HEK293 (cell line): ENCODE data around the gene NRN1L.

Experiments used
- AEBP2 ChIP-seq: fragments of 450-650 bp; formaldehyde crosslinking; IDR thresholded peaks from 2 replicates; pipeline ENCODE4 v1.5.1; 2016; ENCODE audit warnings: missing biosample characterization, missing genetic modification characterization, borderline replicate concordance
- BCL6B ChIP-seq: fragments of 450-650 bp; formaldehyde crosslinking; IDR thresholded peaks from 2 replicates; pipeline ENCODE4 v1.5.1; 2017; ENCODE audit warnings: missing biosample characterization, missing genetic modification characterization
- FEZF1 ChIP-seq: fragments of 450-650 bp; formaldehyde crosslinking; IDR thresholded peaks from 2 replicates; pipeline ENCODE4 v1.5.1; 2016; ENCODE audit warnings: missing biosample characterization, missing genetic modification characterization
- HOXC10 ChIP-seq: sonication (generic); formaldehyde crosslinking; IDR thresholded peaks from 2 replicates; pipeline ENCODE4 v1.8.1; 2023; ENCODE audit warnings: mild to moderate bottlenecking, missing genetic modification reagents
- PBX3 ChIP-seq: sonication (generic); formaldehyde crosslinking; IDR thresholded peaks from 2 replicates; pipeline ENCODE4 v1.8.1; 2022; ENCODE audit warnings: mild to moderate bottlenecking, moderate library complexity, missing genetic modification reagents
- PRDM6 ChIP-seq: fragments of 450-650 bp; formaldehyde crosslinking; IDR thresholded peaks from 2 replicates; pipeline ENCODE4 v1.5.1; 2017; ENCODE audit warnings: missing biosample characterization, missing genetic modification characterization
- SP2 ChIP-seq: fragments of 450-650 bp; formaldehyde crosslinking; IDR thresholded peaks from 2 replicates; pipeline ENCODE4 v1.5.1; 2016; ENCODE audit warnings: missing biosample characterization, missing genetic modification characterization
- ZBTB20 ChIP-seq: fragments of 450-650 bp; formaldehyde crosslinking; IDR thresholded peaks from 2 replicates; pipeline ENCODE4 v1.5.1; 2016; ENCODE audit warnings: missing biosample characterization, missing genetic modification characterization
- ZBTB21 ChIP-seq: fragments of 450-650 bp; formaldehyde crosslinking; IDR thresholded peaks from 2 replicates; pipeline ENCODE4 v1.5.1; 2017; ENCODE audit warnings: missing biosample characterization, missing genetic modification characterization
- ZBTB49 ChIP-seq: fragments of 450-650 bp; formaldehyde crosslinking; IDR thresholded peaks from 2 replicates; pipeline ENCODE4 v1.5.1; 2016; ENCODE audit warnings: missing biosample characterization, missing genetic modification characterization, low read depth
- ZFHX2 ChIP-seq: fragments of 450-650 bp; formaldehyde crosslinking; conservative IDR thresholded peaks from 2 replicates; pipeline ENCODE4 v1.5.1; 2016; ENCODE audit warnings: missing biosample characterization, missing genetic modification characterization
- ZFP37 ChIP-seq: fragments of 450-650 bp; formaldehyde crosslinking; IDR thresholded peaks from 2 replicates; pipeline ENCODE4 v1.5.1; 2016; ENCODE audit warnings: missing biosample characterization, missing genetic modification characterization
- ZNF155 ChIP-seq: fragments of 450-650 bp; formaldehyde crosslinking; IDR thresholded peaks from 2 replicates; pipeline ENCODE4 v1.5.1; 2016; ENCODE audit warnings: missing biosample characterization, missing genetic modification characterization
- ZNF169 ChIP-seq: fragments of 450-650 bp; formaldehyde crosslinking; IDR thresholded peaks from 2 replicates; pipeline ENCODE4 v1.5.1; 2016; ENCODE audit warnings: missing biosample characterization, missing genetic modification characterization
- ZNF221 ChIP-seq: fragments of 450-650 bp; formaldehyde crosslinking; IDR thresholded peaks from 2 replicates; pipeline ENCODE4 v1.5.1; 2017; ENCODE audit warnings: missing biosample characterization, missing genetic modification characterization, borderline replicate concordance
- ZNF239 ChIP-seq: fragments of 450-650 bp; formaldehyde crosslinking; IDR thresholded peaks from 2 replicates; pipeline ENCODE4 v1.5.1; 2016; ENCODE audit warnings: missing biosample characterization, missing genetic modification characterization
- ZNF335 ChIP-seq: fragments of 450-650 bp; formaldehyde crosslinking; conservative IDR thresholded peaks from 2 replicates; pipeline ENCODE4 v1.5.1; 2016; ENCODE audit warnings: missing biosample characterization, missing genetic modification characterization
- ZNF394 ChIP-seq: fragments of 450-650 bp; formaldehyde crosslinking; IDR thresholded peaks from 2 replicates; pipeline ENCODE4 v1.5.1; 2016; ENCODE audit warnings: missing biosample characterization, missing genetic modification characterization, mild to moderate bottlenecking, moderate library complexity, borderline replicate concordance
- ZNF433 ChIP-seq: fragments of 450-650 bp; formaldehyde crosslinking; IDR thresholded peaks from 2 replicates; pipeline ENCODE4 v1.5.1; 2016; ENCODE audit warnings: missing biosample characterization, missing genetic modification characterization, low read depth
- ZNF501 ChIP-seq: fragments of 450-650 bp; formaldehyde crosslinking; IDR thresholded peaks from 2 replicates; pipeline ENCODE4 v1.5.1; 2016; ENCODE audit warnings: missing biosample characterization, missing genetic modification characterization
- ZNF510 ChIP-seq: fragments of 450-650 bp; formaldehyde crosslinking; IDR thresholded peaks from 2 replicates; pipeline ENCODE4 v1.5.1; 2018; ENCODE audit warnings: mild to moderate bottlenecking, missing genetic modification characterization, missing biosample characterization; ENCODE audit not compliant: insufficient replicate concordance
- ZNF514 ChIP-seq: fragments of 450-650 bp; formaldehyde crosslinking; IDR thresholded peaks from 2 replicates; pipeline ENCODE4 v1.5.1; 2016; ENCODE audit warnings: missing biosample characterization, missing genetic modification characterization
- ZNF521 ChIP-seq: fragments of 450-650 bp; formaldehyde crosslinking; IDR thresholded peaks from 2 replicates; pipeline ENCODE4 v1.5.1; 2017; ENCODE audit warnings: missing biosample characterization, mild to moderate bottlenecking, missing genetic modification characterization
- ZNF571 ChIP-seq: fragments of 450-650 bp; formaldehyde crosslinking; IDR thresholded peaks from 2 replicates; pipeline ENCODE4 v1.5.0; 2017; ENCODE audit warnings: missing biosample characterization, missing genetic modification characterization
- ZNF654 ChIP-seq: fragments of 450-650 bp; formaldehyde crosslinking; IDR thresholded peaks from 2 replicates; pipeline ENCODE4 v1.5.1; 2016; ENCODE audit warnings: low read depth, missing biosample characterization, missing genetic modification characterization
- ZNF76 ChIP-seq: fragments of 450-650 bp; formaldehyde crosslinking; IDR thresholded peaks from 2 replicates; pipeline ENCODE4; 2016; ENCODE audit warnings: low read depth, missing biosample characterization, missing genetic modification characterization, borderline replicate concordance
- ZNF830 ChIP-seq: fragments of 450-650 bp; IDR thresholded peaks from 2 replicates; pipeline ENCODE4 v1.5.0; 2018; ENCODE audit warnings: missing biosample characterization, missing genetic modification characterization, low read depth, mild to moderate bottlenecking, moderate library complexity
- ZNF837 ChIP-seq: fragments of 450-650 bp; formaldehyde crosslinking; IDR thresholded peaks from 2 replicates; pipeline ENCODE4 v1.5.1; 2016; ENCODE audit warnings: missing biosample characterization, missing genetic modification characterization
- ZSCAN16 ChIP-seq: fragments of 450-650 bp; formaldehyde crosslinking; IDR thresholded peaks from 2 replicates; pipeline ENCODE4 v1.5.1; 2016; ENCODE audit warnings: missing biosample characterization, missing genetic modification characterization
- TF ChIP-seq, protein P1 (sequence below): fragments of 450-650 bp; formaldehyde crosslinking; IDR thresholded peaks from 2 replicates; pipeline ENCODE4 v1.5.1; 2016; ENCODE audit warnings: missing biosample characterization, missing genetic modification characterization

Gene NRN1L

DNA sequence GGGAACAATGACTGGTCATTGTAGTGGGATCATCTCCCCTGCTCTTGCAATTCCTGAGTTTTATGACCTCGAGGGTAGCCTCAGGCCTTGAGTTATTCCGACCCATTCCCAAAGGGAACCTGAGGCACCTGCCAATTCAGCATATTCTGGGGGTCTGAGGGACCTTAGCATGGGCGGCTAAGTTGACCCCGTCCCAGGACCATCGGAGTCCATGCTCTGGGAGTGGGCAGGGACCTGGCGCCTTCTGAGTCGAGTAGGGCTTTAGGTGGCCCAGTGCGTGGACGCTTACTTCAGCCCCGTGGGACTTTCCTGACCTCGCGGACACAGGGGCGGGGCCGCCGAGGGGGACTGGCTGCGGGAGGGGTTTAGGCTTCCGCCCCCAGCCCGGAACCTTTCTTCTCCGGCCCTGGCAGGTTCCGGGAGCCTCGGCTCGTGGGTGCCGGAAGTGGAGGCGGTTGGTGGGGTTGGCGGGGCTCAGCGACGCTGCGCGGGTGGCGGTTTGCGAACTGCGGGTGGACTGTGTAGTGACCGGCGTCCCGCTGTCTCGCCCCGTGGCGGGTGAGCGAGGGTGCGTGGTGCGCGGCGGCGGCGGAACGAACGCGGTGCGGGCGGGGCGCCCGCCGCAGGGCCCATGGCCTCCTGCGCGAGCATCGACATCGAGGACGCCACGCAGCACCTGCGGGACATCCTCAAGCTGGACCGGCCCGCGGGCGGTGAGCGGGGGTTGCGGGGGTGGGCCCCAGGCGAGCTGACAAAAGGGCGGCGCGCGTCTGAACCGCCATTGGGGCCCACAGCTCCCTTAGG, 11.9 kb upstream of the NRN1L start, which contains the start of gene EDC4 (continued):
- TF ChIP-seq ZNF501 (tag by site-specific recombination) (peak; percentile 93), ZNF510 (tag by site-specific recombination) (no peak), ZBTB49 (tag by site-specific recombination) (no peak), ZNF830 (tag by site-specific recombination) (no peak), ZBTB21 (peak; percentile 55; the same call in 1 of the 2 replicates), ZNF654 (no peak), ZBTB20 (tag by site-specific recombination) (peak; percentile 60; the same call in 1 of the 2 replicates), ZNF76 (peak; percentile 77; the same call in 1 of the 2 replicates), ZNF169 (tag by site-specific recombination) (no peak), BCL6B (tag by site-specific recombination) (no peak), ZNF335 (peak; percentile 90), ZNF433 (no peak), ZNF571 (tag by site-specific recombination) (no peak), ZFP37 (0 out of 2 replicates have a peak, but pooled peaks have one; percentile 81), ZNF239 (tag by site-specific recombination) (peak; percentile 50; the same call in 1 of the 2 replicates), AEBP2 (no peak), ZSCAN16 (tag by site-specific recombination) (0 out of 2 replicates have a peak, but pooled peaks have one; percentile 42), ZFHX2 (tag by site-specific recombination) (peak; percentile 98), ZNF394 (peak; percentile 57; the same call in 1 of the 2 replicates), ZNF837 (no peak), ZNF514 (tag by site-specific recombination) (no peak), FEZF1 (tag by site-specific recombination) (no peak), PBX3 (CRISPR knock-in tag) (peak; percentile 58; the same call in 1 of the 2 replicates), HOXC10 (CRISPR knock-in tag) (0 out of 2 replicates have a peak, but pooled peaks have one; percentile 74), SP2 (tag by site-specific recombination) (peak; percentile 70), ZNF221 (tag by site-specific recombination) (0 out of 2 replicates have a peak, but pooled peaks have one; percentile 31), ZNF521 (tag by site-specific recombination) (no peak), PRDM6 (tag by site-specific recombination) (no peak), ZNF155 (tag by site-specific recombination) (no peak)
- TF ChIP-seq, protein P1, sequence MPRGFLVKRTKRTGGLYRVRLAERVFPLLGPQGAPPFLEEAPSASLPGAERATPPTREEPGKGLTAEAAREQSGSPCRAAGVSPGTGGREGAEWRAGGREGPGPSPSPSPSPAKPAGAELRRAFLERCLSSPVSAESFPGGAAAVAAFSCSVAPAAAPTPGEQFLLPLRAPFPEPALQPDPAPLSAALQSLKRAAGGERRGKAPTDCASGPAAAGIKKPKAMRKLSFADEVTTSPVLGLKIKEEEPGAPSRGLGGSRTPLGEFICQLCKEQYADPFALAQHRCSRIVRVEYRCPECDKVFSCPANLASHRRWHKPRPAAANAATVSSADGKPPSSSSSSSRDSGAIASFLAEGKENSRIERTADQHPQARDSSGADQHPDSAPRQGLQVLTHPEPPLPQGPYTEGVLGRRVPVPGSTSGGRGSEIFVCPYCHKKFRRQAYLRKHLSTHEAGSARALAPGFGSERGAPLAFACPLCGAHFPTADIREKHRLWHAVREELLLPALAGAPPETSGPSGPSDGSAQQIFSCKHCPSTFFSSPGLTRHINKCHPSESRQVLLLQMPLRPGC = peak; percentile 73
